ENCODE measurements around the gene TGFB3. TPM values are rescaled to one million over a fixed set of nuclear protein-coding genes. Genes with fewer than 3 reads are reported as not detected.
"Not testable (repeated sequence)": the region's sequence is repeated elsewhere in the genome, so short reads cannot be mapped to it uniquely, and the experiment has no call there.

TGFB3 gene
- total RNA-seq, 4 donors from 2014 or later = 1.5 to 10.5 (median 5.0) TPM

DNA sequence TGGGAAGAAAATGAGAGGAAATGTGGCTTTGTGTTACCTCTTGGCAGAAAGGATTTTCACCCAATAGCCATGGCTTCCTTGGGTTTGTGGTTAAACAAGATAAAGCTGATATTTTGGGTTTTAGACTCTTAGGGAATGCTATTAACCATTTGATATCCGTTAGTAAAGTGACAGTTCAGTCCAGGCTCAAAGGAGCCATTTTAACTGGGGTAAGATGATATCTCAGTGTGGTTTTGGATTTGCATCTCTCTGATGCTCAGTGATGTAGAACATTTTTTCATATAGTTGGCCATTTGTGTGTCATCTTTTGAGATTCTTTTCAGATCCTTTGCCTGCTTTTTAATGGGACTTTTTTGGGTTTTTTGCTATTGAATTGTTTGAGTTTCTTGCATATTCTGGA lies 33.9 kb upstream of the TGFB3 start:
- H3K27ac ChIP-seq = no peak overlapping the region
- intact Hi-C loops (cut with DNase I) = no loop called here
- peaks cover 0 to 7% (median 0%) of the 10 kb centered on the region in 3 donors for H3K4me1 ChIP-seq
- WGBS, 2 donors = 77 to 86% methylated on average over 1 of the region's 1 CpG
- TF ChIP-seq, protein P1, sequence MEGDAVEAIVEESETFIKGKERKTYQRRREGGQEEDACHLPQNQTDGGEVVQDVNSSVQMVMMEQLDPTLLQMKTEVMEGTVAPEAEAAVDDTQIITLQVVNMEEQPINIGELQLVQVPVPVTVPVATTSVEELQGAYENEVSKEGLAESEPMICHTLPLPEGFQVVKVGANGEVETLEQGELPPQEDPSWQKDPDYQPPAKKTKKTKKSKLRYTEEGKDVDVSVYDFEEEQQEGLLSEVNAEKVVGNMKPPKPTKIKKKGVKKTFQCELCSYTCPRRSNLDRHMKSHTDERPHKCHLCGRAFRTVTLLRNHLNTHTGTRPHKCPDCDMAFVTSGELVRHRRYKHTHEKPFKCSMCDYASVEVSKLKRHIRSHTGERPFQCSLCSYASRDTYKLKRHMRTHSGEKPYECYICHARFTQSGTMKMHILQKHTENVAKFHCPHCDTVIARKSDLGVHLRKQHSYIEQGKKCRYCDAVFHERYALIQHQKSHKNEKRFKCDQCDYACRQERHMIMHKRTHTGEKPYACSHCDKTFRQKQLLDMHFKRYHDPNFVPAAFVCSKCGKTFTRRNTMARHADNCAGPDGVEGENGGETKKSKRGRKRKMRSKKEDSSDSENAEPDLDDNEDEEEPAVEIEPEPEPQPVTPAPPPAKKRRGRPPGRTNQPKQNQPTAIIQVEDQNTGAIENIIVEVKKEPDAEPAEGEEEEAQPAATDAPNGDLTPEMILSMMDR (IDR thresholded peaks at IDR 0.05) = no peak
- no peak for TF ChIP-seq POLR2A (IDR thresholded peaks at IDR 0.05)
- no peak for DNase-seq
- H3K27me3 ChIP-seq = no peaks in the 10 kb centered on the region
- peaks cover 0 to 75% (median 0%) of the 10 kb centered on the region in 3 donors for H3K36me3 ChIP-seq
- peaks cover 0 to 14% (median 0%) of the 10 kb centered on the region in 3 donors for H3K9me3 ChIP-seq
- no peak overlapping the region for H3K4me3 ChIP-seq

DNA sequence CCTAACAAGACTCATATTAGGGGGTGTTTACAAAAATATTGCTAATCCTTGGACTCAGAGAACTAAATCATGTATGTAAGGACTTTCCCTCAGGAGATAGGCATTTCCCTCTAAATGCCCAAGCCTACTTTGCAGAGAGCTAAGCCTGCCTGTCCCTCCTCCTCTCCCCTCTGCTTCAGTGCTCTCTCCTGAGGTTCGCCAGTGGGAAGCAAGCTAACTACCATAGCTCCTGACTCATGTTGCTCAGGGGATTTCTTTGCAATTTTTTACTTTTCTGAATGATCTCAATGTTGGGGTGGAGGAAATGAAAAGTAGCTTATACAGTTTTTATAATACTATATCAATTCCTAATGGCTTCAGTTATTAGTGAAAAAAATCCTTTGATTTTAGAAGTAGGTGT lies 33.4 kb upstream of the TGFB3 start:
- Histone ChIP-seq H3K4me1 (peaks cover 0 to 7% (median 0%) of the 10 kb centered on the region in 3 donors), H3K9me3 (peaks cover 0 to 13% (median 0%) of the 10 kb centered on the region in 3 donors), H3K36me3 (peaks cover 0 to 72% (median 0%) of the 10 kb centered on the region in 3 donors), H3K27ac (no peak overlapping the region), H3K4me3 (no peak overlapping the region), H3K27me3 (no peaks in the 10 kb centered on the region)
- WGBS, 2 donors = 89 to 93% methylated on average over 1 of the region's 1 CpG
- intact Hi-C loops (cut with DNase I) = no loop called here
- DNase-seq = no peak
- TF ChIP-seq POLR2A (IDR thresholded peaks at IDR 0.05) = no peak
- TF ChIP-seq, protein P1 (IDR thresholded peaks at IDR 0.05) = no peak

DNA sequence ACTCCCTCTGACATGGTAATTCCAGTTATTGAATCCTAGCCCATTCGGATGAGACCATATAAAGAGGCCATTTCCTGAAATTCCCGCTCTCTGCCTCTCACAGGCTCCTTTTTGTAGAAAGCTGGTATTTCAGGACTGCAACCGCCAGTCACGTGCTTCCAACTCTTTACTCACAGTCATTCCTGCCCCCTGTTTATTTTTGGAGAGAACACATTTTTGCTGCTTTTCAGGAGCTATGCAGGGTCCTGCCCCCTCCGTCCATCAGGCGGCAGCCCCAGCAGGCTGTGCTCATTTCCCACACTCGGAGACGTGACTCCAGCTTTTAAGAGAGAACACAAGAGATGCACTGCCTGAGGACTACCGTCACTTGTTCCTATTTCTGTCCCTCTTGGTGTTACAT lies 30.6 kb upstream of the TGFB3 start:
- peaks cover 0 to 7% (median 0%) of the 10 kb centered on the region in 3 donors for H3K4me1 ChIP-seq
- peaks cover 0 to 72% (median 0%) of the 10 kb centered on the region in 3 donors for H3K36me3 ChIP-seq
- TF ChIP-seq POLR2A (IDR thresholded peaks at IDR 0.05) = no peak
- TF ChIP-seq, protein P1 (IDR thresholded peaks at IDR 0.05) = no peak
- no peak for DNase-seq
- intact Hi-C loops (cut with DNase I) = no loop called here
- no peaks in the 10 kb centered on the region for H3K9me3 ChIP-seq
- WGBS, 2 donors = 66 to 80% methylated on average over 9 of the region's 9 CpGs
- no peak overlapping the region for H3K4me3 ChIP-seq
- peak overlapping the region in 3 of 4 donors; percentile 61 to 81 (median 69) for H3K27ac ChIP-seq
- H3K27me3 ChIP-seq = no peaks in the 10 kb centered on the region

DNA sequence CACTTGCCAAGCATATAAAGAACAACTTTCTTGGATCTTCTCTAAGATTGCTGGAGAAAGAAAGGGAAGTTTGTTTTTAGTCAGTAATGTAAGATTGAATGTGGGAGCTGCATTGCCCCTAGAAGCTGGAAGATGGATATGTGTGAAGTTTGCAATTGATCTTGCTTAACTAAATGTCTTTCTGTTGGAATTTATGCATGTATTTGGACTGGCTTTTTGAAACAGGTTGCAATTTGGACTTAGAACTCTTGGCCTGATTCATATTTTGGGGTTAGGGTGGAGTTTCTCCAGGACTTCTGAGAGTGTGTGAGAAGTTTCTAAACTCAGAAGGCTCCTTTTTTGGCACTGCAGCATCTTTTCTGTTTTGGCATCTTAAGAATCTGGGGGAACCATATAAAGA lies 30.1 kb upstream of the TGFB3 start:
- peaks cover 0 to 72% (median 0%) of the 10 kb centered on the region in 3 donors for H3K36me3 ChIP-seq
- H3K4me1 ChIP-seq = peaks cover 0 to 7% (median 0%) of the 10 kb centered on the region in 3 donors
- H3K9me3 ChIP-seq = no peaks in the 10 kb centered on the region
- intact Hi-C loops (cut with DNase I) = no loop called here
- TF ChIP-seq, protein P1 (IDR thresholded peaks at IDR 0.05) = no peak
- TF ChIP-seq POLR2A (IDR thresholded peaks at IDR 0.05) = no peak
- DNase-seq = no peak
- peak overlapping the region; percentile 14 to 81 (median 65) for H3K27ac ChIP-seq
- no peak overlapping the region for H3K4me3 ChIP-seq
- no peaks in the 10 kb centered on the region for H3K27me3 ChIP-seq

DNA sequence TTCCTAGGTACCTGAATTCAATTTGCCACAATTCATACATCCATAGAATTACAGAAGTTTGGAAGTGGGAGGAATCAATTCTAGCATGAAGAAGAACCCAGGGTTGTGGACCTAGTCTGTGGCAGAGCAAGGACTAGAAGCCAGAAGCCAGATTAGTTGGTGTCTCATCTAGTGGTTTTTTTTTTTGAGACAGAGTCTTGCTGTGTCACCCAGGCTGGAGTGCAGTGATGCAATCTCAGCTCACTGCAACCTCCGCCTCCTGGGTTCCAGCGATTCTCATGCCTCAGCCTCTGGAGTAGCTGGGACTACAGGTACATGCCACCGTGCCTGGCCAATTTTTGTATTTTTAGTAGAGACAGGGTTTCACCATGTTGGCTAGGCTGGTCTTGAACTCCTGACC lies 27.8 kb upstream of the TGFB3 start:
- H3K36me3 ChIP-seq = peaks cover 5 to 86% (median 7%) of the 10 kb centered on the region in 3 donors
- H3K4me1 ChIP-seq; H3K27me3 ChIP-seq; intact Hi-C loops (cut with DNase I); DNase-seq; H3K27ac ChIP-seq; H3K9me3 ChIP-seq; H3K4me3 ChIP-seq: not testable (repeated sequence)
- 79 to 90% methylated on average over 3 of the region's 3 CpGs for WGBS, 2 donors

DNA sequence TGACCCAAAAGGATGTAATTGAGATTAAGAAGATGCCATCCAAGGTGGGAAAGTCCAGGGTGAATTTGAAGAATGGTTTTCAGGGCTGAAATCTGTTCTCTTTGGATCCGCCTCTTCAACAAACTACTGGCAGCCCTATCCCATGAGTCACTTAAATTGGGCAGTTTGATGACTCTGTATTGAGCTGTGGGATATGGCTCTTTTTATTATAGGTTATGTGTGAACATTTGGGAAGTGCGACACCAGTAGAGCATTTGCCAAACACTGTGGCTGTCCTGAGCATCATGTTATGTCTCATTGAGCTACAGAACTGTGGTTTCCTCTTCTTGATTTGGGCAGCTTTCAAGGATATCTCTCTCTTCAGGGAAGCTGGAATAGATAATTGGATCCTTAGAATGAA lies 26.1 kb upstream of the TGFB3 start:
- no peak overlapping the region for H3K4me3 ChIP-seq
- intact Hi-C loops (cut with DNase I) = no loop called here
- H3K36me3 ChIP-seq = peaks cover 7 to 86% (median 9%) of the 10 kb centered on the region in 3 donors
- TF ChIP-seq, protein P1 (IDR thresholded peaks at IDR 0.05) = no peak
- no peak for TF ChIP-seq POLR2A (IDR thresholded peaks at IDR 0.05)
- no peak overlapping the region for H3K27ac ChIP-seq
- H3K9me3 ChIP-seq = peaks cover 0 to 5% (median 0%) of the 10 kb centered on the region in 3 donors
- WGBS, 2 donors = 91 to 98% methylated on average over 2 of the region's 2 CpGs
- H3K27me3 ChIP-seq = no peaks in the 10 kb centered on the region
- H3K4me1 ChIP-seq = peaks cover 0 to 3% (median 0%) of the 10 kb centered on the region in 3 donors
- no peak for DNase-seq

All from esophagus squamous epithelium (tissue), 5 donors.